Dendritic cell treated with granulocyte-macrophage colony-stimulating factor and Interleukin-4, amounts not matched to agents 40 ng/mL and 50 ng/mL, for 4 days (primary cell): ENCODE results near the gene MYL6.
A peak's percentile ranks its signal among the peaks of the same experiment; 100 is the strongest.

Source experiments
- H3K27ac Mint-ChIP-seq: one replicate; pipeline ENCODE4 v1.8.0; 2022; ENCODE audit warnings: mild to moderate bottlenecking, mixed read lengths
- H3K27me3 Mint-ChIP-seq: one replicate; pipeline ENCODE4 v1.8.0; 2022; ENCODE audit warnings: mild to moderate bottlenecking, mixed read lengths
- H3K36me3 Mint-ChIP-seq: one replicate; pipeline ENCODE4 v1.8.0; 2022; ENCODE audit warnings: low read depth, mixed read lengths
- H3K4me1 Mint-ChIP-seq: one replicate; pipeline ENCODE4 v1.8.0; 2022; ENCODE audit warnings: low read depth, mixed read lengths
- H3K4me3 Mint-ChIP-seq: one replicate; pipeline ENCODE4 v1.8.0; 2022; ENCODE audit warnings: mild to moderate bottlenecking, moderate library complexity, mixed read lengths
- H3K9me3 Mint-ChIP-seq: one replicate; pipeline ENCODE4 v1.8.0; 2022; ENCODE audit warnings: mixed read lengths
- intact Hi-C: fragments of 100-400 bp; cut with micrococcal nuclease; formaldehyde crosslinking; loops from one replicate; pipeline ENCODE4 v1.15.0; 2022

The MYL6 gene

DNA sequence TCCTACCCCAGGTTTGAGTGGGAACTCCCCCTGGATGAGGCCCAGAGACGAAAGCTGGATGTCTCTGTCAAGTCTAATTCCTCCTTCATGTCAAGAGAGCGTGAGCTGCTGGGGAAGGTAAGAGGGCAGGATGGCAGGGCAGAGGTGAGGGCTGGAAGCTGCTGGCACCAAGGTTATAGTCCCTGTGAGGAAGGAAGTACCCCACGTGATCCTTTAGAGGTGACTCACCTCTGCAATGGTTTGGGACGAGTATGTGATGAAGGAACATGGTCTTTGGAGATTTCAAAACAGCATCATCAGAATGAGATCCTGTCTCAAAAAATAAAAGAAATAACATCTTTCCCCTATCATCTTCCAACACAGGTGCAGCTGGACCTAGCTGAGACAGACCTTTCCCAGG lies 14.9 kb upstream of the MYL6 start:
- H3K27ac Mint-ChIP-seq: peak overlapping the region; percentile 57
- no peak overlapping the region for H3K4me3 Mint-ChIP-seq
- no peaks in the 10 kb centered on the region for H3K27me3 Mint-ChIP-seq
- H3K9me3 Mint-ChIP-seq: no peaks in the 10 kb centered on the region
- intact Hi-C loops: no loop called here
- H3K4me1 Mint-ChIP-seq: peaks cover 47% of the 10 kb centered on the region
- peaks cover 75% of the 10 kb centered on the region for H3K36me3 Mint-ChIP-seq

DNA sequence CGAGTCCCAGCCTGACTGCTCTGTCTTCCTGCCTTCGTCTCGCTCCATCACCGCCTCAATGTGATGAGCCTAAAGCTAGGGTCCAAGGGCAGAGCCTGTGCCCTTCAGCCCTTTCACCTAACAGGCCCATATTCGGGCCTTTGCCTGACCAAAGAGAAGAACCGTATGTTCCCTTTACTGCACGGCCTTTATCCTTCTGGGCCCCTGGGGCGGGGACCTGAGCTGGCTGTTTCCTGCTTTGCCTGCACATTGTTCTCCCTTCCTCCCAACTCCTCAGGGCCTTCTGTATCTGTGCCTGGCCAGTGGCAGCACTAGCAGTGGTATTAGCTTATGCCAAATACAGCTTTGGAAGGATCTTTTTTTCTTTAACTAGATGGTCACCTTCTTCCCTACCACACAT lies 14.3 kb upstream of the MYL6 start:
- Mint-ChIP-seq H3K4me1 (peaks cover 47% of the 10 kb centered on the region), H3K4me3 (no peak overlapping the region), H3K36me3 (peaks cover 69% of the 10 kb centered on the region), H3K27ac (peak overlapping the region; percentile 57), H3K9me3 (no peaks in the 10 kb centered on the region), H3K27me3 (no peaks in the 10 kb centered on the region)
- intact Hi-C loops: no loop called here

DNA sequence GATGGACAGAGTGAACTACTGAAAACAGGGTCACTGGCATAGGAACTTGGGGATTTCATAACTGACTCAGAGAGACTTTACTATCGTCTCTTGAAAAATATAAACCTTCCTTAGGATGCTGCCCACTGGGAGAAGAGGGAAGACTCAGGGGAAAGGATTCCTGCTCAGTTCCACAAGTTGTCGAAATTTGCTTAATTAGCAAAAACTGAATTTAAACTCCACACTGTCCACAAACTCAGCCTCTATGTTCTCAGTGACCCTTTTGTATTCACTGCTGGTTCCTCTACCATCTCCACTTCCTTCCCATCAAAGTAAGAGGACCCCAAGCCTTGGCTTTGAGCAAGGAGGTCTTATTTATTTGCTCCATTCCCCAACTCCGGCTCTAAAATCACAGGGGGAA lies 12.9 kb upstream of the MYL6 start:
- H3K27me3 Mint-ChIP-seq: no peaks in the 10 kb centered on the region
- peaks cover 51% of the 10 kb centered on the region for H3K4me1 Mint-ChIP-seq
- no peak overlapping the region for H3K27ac Mint-ChIP-seq
- H3K4me3 Mint-ChIP-seq: no peak overlapping the region
- peaks cover 64% of the 10 kb centered on the region for H3K36me3 Mint-ChIP-seq
- intact Hi-C loops: no loop called here
- no peaks in the 10 kb centered on the region for H3K9me3 Mint-ChIP-seq

DNA sequence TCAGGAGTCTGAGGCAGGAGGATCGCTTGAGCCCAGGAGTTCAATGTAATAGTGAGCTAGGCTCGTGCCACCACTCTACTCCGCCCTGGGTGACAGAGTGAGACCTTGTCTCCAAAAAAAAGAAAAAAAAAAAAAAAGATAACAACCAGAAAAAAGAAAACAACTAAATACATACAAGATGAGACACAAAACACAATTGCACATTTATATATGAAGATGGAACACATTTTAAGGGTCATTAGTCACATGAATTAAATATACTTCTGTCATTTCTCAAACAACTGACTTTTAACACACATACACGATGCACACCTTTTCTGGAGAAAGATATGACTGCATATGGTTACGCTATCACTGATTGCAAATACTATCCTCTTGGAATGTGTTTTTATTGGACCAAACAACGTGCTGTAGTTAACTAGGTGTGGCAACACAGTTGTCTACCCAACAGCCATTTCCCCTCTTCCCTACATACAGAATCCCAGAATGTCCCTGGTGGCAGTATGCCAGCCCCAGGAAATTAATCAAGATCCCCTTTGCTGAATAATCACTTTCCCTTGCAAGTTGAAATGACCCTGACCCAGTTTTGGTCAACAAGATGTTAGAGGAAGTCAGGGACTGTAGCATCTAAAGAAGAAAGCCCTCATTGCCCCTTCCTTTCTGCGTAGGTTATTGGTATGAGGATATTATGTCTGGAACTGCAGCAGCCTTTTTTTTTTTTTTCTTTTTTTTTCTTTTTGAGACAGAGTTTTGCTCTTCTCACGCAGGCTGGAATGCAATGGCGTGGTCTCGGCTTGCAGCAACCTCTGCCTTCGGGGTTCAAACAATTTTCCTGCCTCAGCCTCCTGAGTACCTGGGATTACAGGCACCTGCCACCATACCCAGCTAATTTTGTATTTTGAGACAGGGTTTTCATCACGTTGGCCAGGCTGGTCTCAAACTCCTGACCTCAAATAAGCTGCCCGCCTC lies 11.4 kb upstream of the MYL6 start:
- H3K36me3 Mint-ChIP-seq: peaks cover 52% of the 10 kb centered on the region
- intact Hi-C loops: no loop called here
- H3K4me3 Mint-ChIP-seq: no peak overlapping the region
- no peaks in the 10 kb centered on the region for H3K27me3 Mint-ChIP-seq
- H3K9me3 Mint-ChIP-seq: no peaks in the 10 kb centered on the region
- no peak overlapping the region for H3K27ac Mint-ChIP-seq
- peaks cover 50% of the 10 kb centered on the region for H3K4me1 Mint-ChIP-seq

DNA sequence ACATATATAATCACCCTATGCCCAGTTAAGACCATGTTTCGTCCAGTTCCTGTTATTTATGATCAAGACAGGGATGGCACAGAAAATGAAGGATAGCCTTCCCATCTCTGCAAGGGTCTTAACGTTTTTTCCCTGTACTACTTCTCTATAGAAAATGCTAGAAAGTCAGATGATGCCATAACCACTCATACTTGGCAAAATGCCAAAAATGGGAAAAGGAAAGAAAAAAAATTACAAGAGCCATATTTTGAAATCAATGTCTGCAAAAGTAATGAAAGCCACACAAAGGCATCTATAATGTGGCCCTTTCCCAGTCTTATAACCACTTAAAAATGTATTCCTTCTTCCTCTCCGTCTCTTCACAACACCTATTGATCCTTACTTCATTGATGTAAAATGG lies 7.6 kb upstream of the MYL6 start:
- peaks cover 27% of the 10 kb centered on the region for H3K36me3 Mint-ChIP-seq
- peak overlapping the region; percentile 94 for H3K27ac Mint-ChIP-seq
- no peaks in the 10 kb centered on the region for H3K9me3 Mint-ChIP-seq
- no peaks in the 10 kb centered on the region for H3K27me3 Mint-ChIP-seq
- intact Hi-C loops: no loop called here
- peaks cover 52% of the 10 kb centered on the region for H3K4me1 Mint-ChIP-seq
- no peak overlapping the region for H3K4me3 Mint-ChIP-seq

DNA sequence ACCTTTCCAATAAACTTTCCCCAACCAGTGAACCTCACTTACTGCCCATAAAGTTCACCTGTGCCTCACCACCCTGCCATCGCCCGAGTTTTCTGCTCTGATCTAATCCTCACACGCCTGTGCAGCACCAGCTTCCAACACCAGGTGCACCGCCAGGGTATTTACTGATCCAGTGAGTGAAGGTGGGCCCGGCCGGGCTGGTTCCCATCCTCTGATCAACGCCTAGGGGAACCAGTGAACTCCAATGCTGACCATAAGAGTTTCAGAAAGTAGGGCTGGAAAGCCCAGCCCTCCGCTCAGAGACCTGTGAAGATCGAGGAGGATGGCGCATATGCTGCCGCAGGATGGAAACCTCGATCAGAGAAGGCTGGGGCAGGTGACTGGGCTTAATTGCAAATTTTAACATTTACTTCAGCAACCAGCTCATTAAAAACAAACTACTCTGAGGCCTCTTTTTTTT lies 6.5 kb upstream of the MYL6 start:
- H3K9me3 Mint-ChIP-seq: no peaks in the 10 kb centered on the region
- intact Hi-C loops: no loop called here
- peaks cover 51% of the 10 kb centered on the region for H3K4me1 Mint-ChIP-seq
- H3K27me3 Mint-ChIP-seq: no peaks in the 10 kb centered on the region
- H3K27ac Mint-ChIP-seq: peak overlapping the region; percentile 94
- peak overlapping the region; percentile 88 for H3K4me3 Mint-ChIP-seq
- H3K36me3 Mint-ChIP-seq: peaks cover 28% of the 10 kb centered on the region

DNA sequence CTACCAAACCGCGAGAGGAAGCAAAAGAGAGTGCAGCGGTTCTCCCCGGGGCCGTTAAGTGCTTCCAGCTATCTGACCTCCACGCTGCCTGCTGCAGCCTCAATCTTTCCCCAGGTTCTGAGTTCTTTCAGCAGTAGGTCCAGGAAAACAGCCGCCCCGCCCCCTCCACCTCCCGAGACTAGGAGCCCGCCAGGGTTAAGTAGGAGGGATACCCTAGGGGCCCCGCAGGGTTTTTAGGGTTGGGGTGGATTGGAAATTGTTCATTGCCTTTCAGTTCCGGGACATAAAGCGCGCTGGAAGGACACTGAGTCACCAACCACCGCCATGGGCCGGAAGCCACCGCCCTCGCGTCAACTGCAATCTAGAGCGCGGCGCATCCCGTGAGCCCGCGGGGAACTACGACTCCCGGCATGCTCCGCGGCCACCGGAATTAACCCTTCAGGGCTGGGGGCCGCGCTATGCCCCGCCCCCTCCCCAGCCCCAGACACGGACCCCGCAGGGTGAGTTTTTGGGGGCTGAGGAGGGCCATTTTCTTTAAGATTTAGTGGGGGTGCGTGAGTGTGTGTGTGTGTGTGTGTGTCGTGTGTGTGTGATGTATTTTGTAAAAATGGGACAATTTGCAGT lies 5.9 kb upstream of the MYL6 start, which contains the start of gene MYL6B:
Gene MYL6B (plus strand): TSS at position 456 of the 624 bp plus-strand sequence. CDS start 1,332 bp downstream, outside the sequence.
- intact Hi-C loops: no loop called here
- Mint-ChIP-seq H3K27me3 (no peaks in the 10 kb centered on the region), H3K4me1 (peaks cover 51% of the 10 kb centered on the region), H3K4me3 (peak within 1 kb of the TSS; percentile 88), H3K36me3 (peaks cover 28% of the 10 kb centered on the region), H3K27ac (peak within 1 kb of the TSS; percentile 94), H3K9me3 (no peaks in the 10 kb centered on the region)

DNA sequence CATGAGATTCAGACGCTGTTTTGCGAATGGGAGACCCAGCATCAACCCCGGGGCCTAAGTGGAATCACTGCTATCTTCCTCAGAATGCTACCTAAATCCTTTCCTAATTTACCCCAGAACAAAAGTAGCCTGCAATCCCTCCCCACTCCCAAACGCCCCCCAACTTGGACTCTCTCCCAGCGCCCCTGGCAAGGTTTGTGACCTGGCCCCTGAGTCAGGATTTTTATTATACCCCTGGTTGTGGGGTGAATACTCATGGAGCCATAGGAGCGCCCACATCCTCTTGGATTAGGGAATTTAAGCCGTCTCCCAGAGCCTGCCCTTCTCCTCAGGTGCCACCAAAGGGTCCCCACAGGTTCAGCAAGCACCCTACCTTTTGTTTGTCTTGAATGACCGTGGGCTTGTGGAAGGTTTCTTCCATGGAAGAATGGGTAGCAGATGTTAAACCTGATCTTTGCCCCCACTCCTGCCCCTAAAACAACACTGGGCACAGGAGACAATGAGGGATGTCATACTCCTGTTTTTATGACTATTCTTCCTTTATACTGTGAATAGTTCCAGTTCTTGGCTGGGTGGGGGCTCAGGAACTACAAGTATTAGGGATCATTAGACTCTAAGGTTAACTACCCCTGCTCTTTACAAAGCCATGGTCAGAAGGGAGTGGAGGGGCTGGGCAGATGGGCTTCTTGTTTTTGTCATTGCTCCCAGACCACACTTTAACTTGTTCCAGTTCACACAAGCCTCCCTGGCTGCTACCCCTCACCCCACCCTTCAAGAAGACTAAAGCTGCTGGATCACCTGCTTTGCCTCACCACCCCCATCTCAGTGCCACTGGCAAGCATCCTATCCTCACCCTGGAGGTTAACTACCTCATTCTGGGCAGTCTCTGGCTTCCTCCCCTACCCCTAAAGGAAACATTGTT lies 5.1 kb upstream of the MYL6 start:
- Mint-ChIP-seq H3K36me3 (peaks cover 36% of the 10 kb centered on the region), H3K4me3 (peak overlapping the region; percentile 88), H3K4me1 (peaks cover 57% of the 10 kb centered on the region), H3K9me3 (no peaks in the 10 kb centered on the region), H3K27me3 (no peaks in the 10 kb centered on the region), H3K27ac (peak overlapping the region; percentile 94)
- intact Hi-C loops: no loop called here

DNA sequence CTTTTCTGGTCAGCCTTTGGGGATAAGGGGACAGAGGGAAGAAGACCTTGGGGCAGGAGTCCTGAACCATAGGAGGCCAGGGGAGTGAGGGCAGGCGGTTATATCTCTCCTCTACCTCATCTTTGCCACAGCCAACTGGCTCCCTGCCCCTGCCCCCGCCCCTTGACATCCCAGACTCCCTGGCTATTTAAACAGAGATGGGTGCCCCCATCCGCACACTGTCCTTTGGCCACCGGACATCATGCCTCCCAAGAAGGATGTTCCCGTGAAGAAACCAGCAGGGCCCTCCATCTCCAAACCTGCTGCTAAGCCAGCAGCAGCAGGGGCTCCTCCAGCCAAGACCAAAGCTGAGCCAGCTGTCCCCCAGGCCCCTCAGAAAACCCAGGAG lies 4.5 kb upstream of the MYL6 start:
- intact Hi-C loops: no loop called here
- Mint-ChIP-seq H3K4me1 (peaks cover 57% of the 10 kb centered on the region), H3K27ac (peak overlapping the region; percentile 94), H3K27me3 (no peaks in the 10 kb centered on the region), H3K9me3 (no peaks in the 10 kb centered on the region), H3K4me3 (no peak overlapping the region), H3K36me3 (peaks cover 42% of the 10 kb centered on the region)

DNA sequence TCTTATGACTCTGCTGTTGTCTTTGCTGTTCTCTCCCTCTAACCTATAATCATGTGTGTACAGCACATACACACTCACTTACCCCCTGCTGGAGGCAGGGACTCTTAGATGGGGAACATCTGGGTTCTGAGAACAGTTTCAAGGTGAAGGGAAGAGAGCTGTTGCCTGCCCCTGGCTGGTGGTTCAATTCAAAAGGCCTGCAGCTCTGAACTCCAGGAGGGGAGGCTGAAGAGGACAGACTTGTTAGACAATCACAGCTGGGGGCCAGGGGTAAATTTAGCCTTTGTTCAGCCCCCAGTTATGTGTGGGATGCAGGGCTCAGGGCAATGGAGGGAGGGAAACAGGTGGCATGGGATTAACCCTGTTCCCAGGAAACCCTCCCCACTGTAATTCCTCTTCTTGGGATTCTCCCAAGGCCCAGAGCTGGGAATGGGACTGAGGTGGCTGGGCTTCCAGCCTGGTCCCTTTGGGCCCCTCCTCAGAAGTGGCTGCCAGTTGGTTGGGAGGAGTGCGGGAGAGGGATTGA lies 3.9 kb upstream of the MYL6 start:
- H3K9me3 Mint-ChIP-seq: no peaks in the 10 kb centered on the region
- no peaks in the 10 kb centered on the region for H3K27me3 Mint-ChIP-seq
- H3K36me3 Mint-ChIP-seq: peaks cover 49% of the 10 kb centered on the region
- no peak overlapping the region for H3K4me3 Mint-ChIP-seq
- intact Hi-C loops: no loop called here
- peaks cover 64% of the 10 kb centered on the region for H3K4me1 Mint-ChIP-seq
- peak overlapping the region; percentile 94 for H3K27ac Mint-ChIP-seq

DNA sequence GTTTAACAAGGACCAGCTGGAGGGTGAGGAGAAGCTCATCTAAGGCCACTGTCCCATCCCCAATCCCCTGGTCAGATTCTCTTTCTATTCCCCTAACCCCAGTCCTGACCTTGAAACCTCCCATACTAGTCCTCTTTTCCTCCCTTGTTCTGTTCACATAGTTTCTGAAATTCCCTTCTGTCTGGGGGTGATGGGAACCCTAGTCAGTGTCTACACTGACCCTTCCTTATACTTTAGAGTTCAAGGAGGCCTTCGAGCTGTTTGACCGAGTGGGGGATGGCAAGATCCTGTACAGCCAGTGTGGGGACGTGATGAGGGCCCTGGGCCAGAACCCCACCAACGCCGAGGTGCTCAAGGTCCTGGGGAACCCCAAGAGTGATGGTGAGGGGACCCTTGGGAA lies 3.3 kb upstream of the MYL6 start:
- no peaks in the 10 kb centered on the region for H3K27me3 Mint-ChIP-seq
- no peak overlapping the region for H3K4me3 Mint-ChIP-seq
- H3K36me3 Mint-ChIP-seq: peaks cover 49% of the 10 kb centered on the region
- intact Hi-C loops: no loop called here
- peak overlapping the region; percentile 94 for H3K27ac Mint-ChIP-seq
- H3K4me1 Mint-ChIP-seq: peaks cover 69% of the 10 kb centered on the region
- no peaks in the 10 kb centered on the region for H3K9me3 Mint-ChIP-seq

DNA sequence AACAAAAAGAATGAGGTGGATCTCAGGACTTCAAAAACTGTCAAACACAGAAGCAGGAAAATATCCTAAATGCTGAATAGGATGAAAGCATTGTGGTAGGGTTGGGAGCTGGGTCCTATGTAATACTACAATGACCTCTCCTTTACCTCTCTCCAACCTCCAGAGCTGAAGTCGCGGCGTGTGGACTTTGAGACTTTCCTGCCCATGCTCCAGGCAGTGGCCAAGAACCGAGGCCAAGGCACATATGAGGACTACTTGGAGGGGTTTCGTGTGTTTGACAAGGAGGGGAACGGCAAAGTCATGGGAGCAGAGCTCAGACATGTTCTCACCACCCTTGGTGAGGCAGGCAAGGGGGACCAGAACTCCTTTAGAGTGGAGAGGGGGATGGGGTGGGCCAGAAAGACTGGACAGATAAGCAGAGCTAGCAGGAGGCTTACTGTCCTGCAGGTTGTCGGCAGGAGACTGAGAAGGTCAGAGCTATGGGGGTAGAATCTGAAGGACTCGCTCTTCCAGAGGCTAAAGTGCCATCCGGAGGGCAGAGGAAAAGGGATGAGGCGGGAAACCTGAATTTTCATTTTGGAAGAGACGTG lies 2.8 kb upstream of the MYL6 start:
- H3K36me3 Mint-ChIP-seq: peaks cover 50% of the 10 kb centered on the region
- peaks cover 69% of the 10 kb centered on the region for H3K4me1 Mint-ChIP-seq
- H3K27ac Mint-ChIP-seq: peak overlapping the region; percentile 10
- H3K4me3 Mint-ChIP-seq: no peak overlapping the region
- no peaks in the 10 kb centered on the region for H3K9me3 Mint-ChIP-seq
- intact Hi-C loops: no loop called here
- no peaks in the 10 kb centered on the region for H3K27me3 Mint-ChIP-seq
